Tibial nerve (tissue), 4 donors: ENCODE data around the gene RALGAPB. TPM values are rescaled to one million over a fixed set of nuclear protein-coding genes. Genes with fewer than 3 reads are reported as not detected.

ENCODE experiments used
- DNase-seq, 2 donors: peaks; one replicate each; pipeline ENCODE4 v3.0.0-alpha.2; 2019; ENCODE audit warnings: low spot score in 2 of 2
- H3K27ac ChIP-seq, 4 donors: fragments of 200-600 bp; sonication (generic) in 3 of 4; one replicate each; pipeline ENCODE4 v1.5.1; 2017 to 2019; ENCODE audit warnings: mild to moderate bottlenecking in 1 of 4
- H3K27me3 ChIP-seq, 2 donors: fragments of 200-600 bp; sonication (generic) in 1 of 2; one replicate each; pipeline versions ENCODE4 v1.5.1 to v1.6.0; 2017 to 2019
- H3K36me3 ChIP-seq, 3 donors: fragments of 200-600 bp; sonication (generic); one replicate each; pipeline ENCODE4 v1.5.1; 2018 to 2019
- H3K4me1 ChIP-seq, 4 donors: fragments of 200-600 bp; sonication (generic) in 3 of 4; one replicate each; pipeline ENCODE4 v1.5.1; 2017 to 2019
- H3K4me3 ChIP-seq, 4 donors: fragments of 200-600 bp; sonication (generic) in 3 of 4; one replicate each; pipeline ENCODE4 v1.5.1; 2017 to 2019; ENCODE audit warnings: mild to moderate bottlenecking in 1 of 4, moderate library complexity in 1 of 4
- H3K9me3 ChIP-seq, 4 donors: fragments of 200-600 bp; sonication (generic) in 3 of 4; one replicate each; pipeline ENCODE4 v1.5.1; 2017 to 2019
- EP300 ChIP-seq, 2 donors: sonication (generic); formaldehyde crosslinking; IDR thresholded peaks; one replicate each; pipeline ENCODE4 v1.6.1; 2017; ENCODE audit warnings: antibody characterized with exemption in 2 of 2, mild to moderate bottlenecking in 1 of 2
- POLR2A ChIP-seq, 2 donors: fragments of 450-650 bp; IDR thresholded peaks; one replicate each; pipeline ENCODE4 v1.6.1; 2017; ENCODE audit warnings: antibody characterized with exemption in 2 of 2, mild to moderate bottlenecking in 2 of 2, moderate library complexity in 2 of 2
- WGBS, 2 donors: methylation state at CpG; one replicate each; pipeline ENCODE4 v1.1.5; 2018; 5-methylcytosine and 5-hydroxymethylcytosine counted together
- total RNA-seq, 4 donors: library from RNA; depleted of rRNA; stranded (reverse); fragments of >200 nt; gene quantifications; one replicate each; pipeline ENCODE4 v1.1.0, GENCODE V29; 2016
- TF ChIP-seq, protein P1 (sequence below), 5 experiments: fragments of 200-600 bp in 3 of 5; fragments of 450-650 bp in 2 of 5; sonication (generic) in 3 of 5; IDR thresholded peaks; one replicate each; pipeline ENCODE4 v1.5.1; 2016 to 2019; ENCODE audit warnings: antibody characterized with exemption in 5 of 5, mild to moderate bottlenecking in 3 of 5, moderate library complexity in 2 of 5

RALGAPB gene
- total RNA-seq, 4 donors from 2014 or later, result 33.9 to 45.9 (median 44.3) TPM

DNA sequence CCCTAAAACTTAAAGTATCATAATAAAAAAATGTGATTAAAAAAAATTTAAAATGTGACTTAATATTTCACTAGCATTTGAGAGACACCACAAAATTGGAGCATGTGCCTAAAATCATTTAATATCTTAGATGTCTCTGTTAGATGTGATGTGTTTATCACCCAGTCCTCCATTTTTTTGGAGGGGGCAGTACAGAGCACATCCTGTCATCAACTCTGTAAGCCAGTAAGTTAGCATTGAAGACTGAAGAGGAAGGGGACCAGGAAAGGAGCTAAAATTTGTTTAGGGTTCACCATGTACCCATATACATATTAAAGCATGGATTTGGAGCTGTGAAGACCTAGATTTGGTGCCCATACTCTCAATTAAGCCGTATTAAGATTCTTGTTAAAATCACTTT is 77.6 kb downstream of the RALGAPB start:
- H3K36me3 ChIP-seq, result peaks cover 3 to 100% (median 21%) of the 10 kb centered on the region in 3 donors
- H3K27me3 ChIP-seq, result no peaks in the 10 kb centered on the region
- WGBS, 2 donors, result 94 to 100% methylated on average over 1 of the region's 1 CpG

GRCh38 chr20:38551056-38551626 is 78.5 kb downstream of the RALGAPB start:
- H3K9me3 ChIP-seq, result no peaks in the 10 kb centered on the region
- H3K36me3 ChIP-seq, result peaks cover 3 to 100% (median 12%) of the 10 kb centered on the region in 3 donors
- TF ChIP-seq, protein P1, sequence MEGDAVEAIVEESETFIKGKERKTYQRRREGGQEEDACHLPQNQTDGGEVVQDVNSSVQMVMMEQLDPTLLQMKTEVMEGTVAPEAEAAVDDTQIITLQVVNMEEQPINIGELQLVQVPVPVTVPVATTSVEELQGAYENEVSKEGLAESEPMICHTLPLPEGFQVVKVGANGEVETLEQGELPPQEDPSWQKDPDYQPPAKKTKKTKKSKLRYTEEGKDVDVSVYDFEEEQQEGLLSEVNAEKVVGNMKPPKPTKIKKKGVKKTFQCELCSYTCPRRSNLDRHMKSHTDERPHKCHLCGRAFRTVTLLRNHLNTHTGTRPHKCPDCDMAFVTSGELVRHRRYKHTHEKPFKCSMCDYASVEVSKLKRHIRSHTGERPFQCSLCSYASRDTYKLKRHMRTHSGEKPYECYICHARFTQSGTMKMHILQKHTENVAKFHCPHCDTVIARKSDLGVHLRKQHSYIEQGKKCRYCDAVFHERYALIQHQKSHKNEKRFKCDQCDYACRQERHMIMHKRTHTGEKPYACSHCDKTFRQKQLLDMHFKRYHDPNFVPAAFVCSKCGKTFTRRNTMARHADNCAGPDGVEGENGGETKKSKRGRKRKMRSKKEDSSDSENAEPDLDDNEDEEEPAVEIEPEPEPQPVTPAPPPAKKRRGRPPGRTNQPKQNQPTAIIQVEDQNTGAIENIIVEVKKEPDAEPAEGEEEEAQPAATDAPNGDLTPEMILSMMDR (IDR thresholded peaks at IDR 0.05), result no peak
- TF ChIP-seq EP300 (IDR thresholded peaks at IDR 0.05) (no peak), POLR2A (IDR thresholded peaks at IDR 0.05) (no peak)
- WGBS, 2 donors, result 56 to 59% methylated on average over 7 of the region's 7 CpGs
- no peaks in the 10 kb centered on the region for H3K27me3 ChIP-seq
- H3K27ac ChIP-seq, result no peak overlapping the region
- no peaks in the 10 kb centered on the region for H3K4me1 ChIP-seq
- DNase-seq, result no peak
- H3K4me3 ChIP-seq, result no peak overlapping the region

More for the DNA sequence above, 77.6 kb downstream of the RALGAPB start:
- H3K4me1 ChIP-seq, result no peaks in the 10 kb centered on the region
- no peak for TF ChIP-seq EP300 (IDR thresholded peaks at IDR 0.05)
- TF ChIP-seq POLR2A (IDR thresholded peaks at IDR 0.05), result no peak
- TF ChIP-seq, protein P1 (IDR thresholded peaks at IDR 0.05), result no peak
- no peak overlapping the region for H3K27ac ChIP-seq
- DNase-seq, result no peak
- H3K9me3 ChIP-seq, result no peaks in the 10 kb centered on the region
- no peak overlapping the region for H3K4me3 ChIP-seq

DNA sequence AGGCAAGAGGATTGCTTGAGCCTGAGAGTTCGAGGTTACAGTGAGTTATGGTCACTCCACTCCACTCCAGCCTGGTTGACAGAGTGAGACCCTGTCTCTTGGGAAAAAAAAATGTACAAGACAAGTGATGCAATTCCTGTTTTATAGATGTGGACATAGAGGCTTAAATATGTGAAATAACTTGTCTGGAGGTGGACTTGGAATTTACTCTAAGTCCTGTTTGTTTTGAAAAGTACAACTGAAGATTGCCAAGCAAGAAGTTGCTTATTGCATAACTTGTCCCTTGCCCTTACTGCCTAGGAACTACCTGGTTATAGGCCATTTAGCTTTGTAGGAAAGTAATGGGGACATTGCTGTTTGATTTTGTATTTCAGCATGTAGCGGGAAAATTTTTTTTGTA is 82.3 kb downstream of the RALGAPB start:
- Histone ChIP-seq H3K9me3 (no peaks in the 10 kb centered on the region), H3K27ac (no peak overlapping the region), H3K27me3 (no peaks in the 10 kb centered on the region), H3K36me3 (peaks cover 3 to 99% (median 12%) of the 10 kb centered on the region in 3 donors), H3K4me1 (no peaks in the 10 kb centered on the region), H3K4me3 (no peak overlapping the region)
- WGBS, 2 donors, result 98% methylated on average over 2 of the region's 2 CpGs
- TF ChIP-seq EP300 (IDR thresholded peaks at IDR 0.05) (no peak), POLR2A (IDR thresholded peaks at IDR 0.05) (no peak)
- TF ChIP-seq, protein P1 (IDR thresholded peaks at IDR 0.05), result no peak
- no peak for DNase-seq

GRCh38 chr20:38555395-38555794 is 82.8 kb downstream of the RALGAPB start:
- TF ChIP-seq, protein P1 (IDR thresholded peaks at IDR 0.05), result no peak
- TF ChIP-seq EP300 (IDR thresholded peaks at IDR 0.05), result no peak
- TF ChIP-seq POLR2A (IDR thresholded peaks at IDR 0.05), result no peak
- no peaks in the 10 kb centered on the region for H3K27me3 ChIP-seq
- no peak overlapping the region for H3K27ac ChIP-seq
- peaks cover 3 to 99% (median 12%) of the 10 kb centered on the region in 3 donors for H3K36me3 ChIP-seq
- H3K9me3 ChIP-seq, result no peaks in the 10 kb centered on the region
- no peak overlapping the region for H3K4me3 ChIP-seq
- DNase-seq, result no peak
- H3K4me1 ChIP-seq, result no peaks in the 10 kb centered on the region

DNA sequence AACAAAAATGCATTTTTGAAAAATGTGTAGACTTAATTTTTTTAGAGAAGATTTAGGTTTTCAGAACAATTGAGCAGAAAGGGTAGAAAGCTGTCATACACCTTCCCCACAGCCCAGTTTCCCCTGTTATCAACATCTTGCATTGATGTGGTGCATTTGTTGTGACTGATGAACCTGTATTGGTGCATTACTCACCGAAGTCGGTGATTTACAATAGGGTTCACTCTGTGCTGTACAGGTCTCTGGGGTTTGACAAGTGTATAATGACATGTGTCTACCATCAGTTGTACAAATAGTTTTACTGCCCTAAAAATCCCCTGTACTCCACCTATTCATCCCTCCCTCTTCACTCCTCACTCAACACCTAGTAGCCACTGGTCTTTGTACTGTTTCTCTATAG is 84.5 kb downstream of the RALGAPB start:
- no peak for DNase-seq
- 97 to 98% methylated on average over 2 of the region's 2 CpGs for WGBS, 2 donors

More for the DNA sequence above, 84.5 kb downstream of the RALGAPB start:
- Histone ChIP-seq H3K9me3 (no peaks in the 10 kb centered on the region), H3K27me3 (no peaks in the 10 kb centered on the region), H3K4me1 (no peaks in the 10 kb centered on the region), H3K27ac (no peak overlapping the region), H3K36me3 (peaks cover 0 to 97% (median 11%) of the 10 kb centered on the region in 3 donors), H3K4me3 (no peak overlapping the region)
- no peak for TF ChIP-seq POLR2A (IDR thresholded peaks at IDR 0.05)
- no peak for TF ChIP-seq EP300 (IDR thresholded peaks at IDR 0.05)
- TF ChIP-seq, protein P1 (IDR thresholded peaks at IDR 0.05), result no peak
